Type B pancreatic cell (in vitro differentiated cells): ENCODE data around the gene PIAS3. TPM values are rescaled to one million over a fixed set of nuclear protein-coding genes. Genes with fewer than 3 reads are reported as not detected.

Source experiments
- DNase-seq: peaks from one replicate; pipeline ENCODE4 v3.0.0; 2021; ENCODE audit warnings: mixed read lengths; ENCODE audit not compliant: unreplicated experiment; ENCODE audit errors: extremely low spot score
- H3K27ac Mint-ChIP-seq: 2 replicates; pipeline ENCODE4 v1.8.0; 2021; ENCODE audit warnings: mild to moderate bottlenecking, mixed read lengths
- H3K27me3 Mint-ChIP-seq: 2 replicates; pipeline ENCODE4 v1.8.0; 2021; ENCODE audit warnings: mixed read lengths
- H3K36me3 Mint-ChIP-seq: 2 replicates; pipeline ENCODE4 v1.8.0; 2021; ENCODE audit warnings: mixed read lengths
- H3K4me1 Mint-ChIP-seq: one replicate; pipeline ENCODE4 v1.8.0; 2021; ENCODE audit warnings: mixed read lengths; ENCODE audit not compliant: unreplicated experiment
- H3K4me3 Mint-ChIP-seq: 2 replicates; pipeline ENCODE4 v1.8.0; 2021; ENCODE audit warnings: mild to moderate bottlenecking, mixed read lengths
- H3K9me3 Mint-ChIP-seq: 2 replicates; pipeline ENCODE4 v1.8.0; 2021; ENCODE audit warnings: mixed read lengths
- CTCF ChIP-seq: fragments of 200-600 bp; sonication (generic); conservative IDR thresholded peaks from 2 replicates; pipeline ENCODE4 v1.5.0; 2021; ENCODE audit warnings: antibody characterized with exemption, mild to moderate bottlenecking
- total RNA-seq: library from RNA; stranded (reverse); gene quantifications from 2 replicates; pipeline ENCODE4 v1.2.1, GENCODE V29; 2021; ENCODE audit warnings: low replicate concordance

PIAS3 gene
- total RNA-seq, 1 donor from 2014 or later = 40.0 TPM

GRCh38 chr1:145891143-145891542, 32.3 kb upstream of the PIAS3 start:
- Mint-ChIP-seq H3K9me3 (no peaks in the 10 kb centered on the region), H3K27me3 (peaks cover 11% of the 10 kb centered on the region), H3K4me3 (no peak overlapping the region), H3K36me3 (no peaks in the 10 kb centered on the region), H3K4me1 (peaks cover 19% of the 10 kb centered on the region), H3K27ac (no peak overlapping the region)
- no peak for TF ChIP-seq CTCF
- DNase-seq = no peak

GRCh38 chr1:145889722-145890121, 30.8 kb upstream of the PIAS3 start:
- DNase-seq = no peak
- H3K9me3 Mint-ChIP-seq = no peaks in the 10 kb centered on the region
- H3K27ac Mint-ChIP-seq = no peak overlapping the region
- no peak for TF ChIP-seq CTCF
- H3K36me3 Mint-ChIP-seq = no peaks in the 10 kb centered on the region
- H3K4me3 Mint-ChIP-seq = no peak overlapping the region
- peaks cover 19% of the 10 kb centered on the region for H3K4me1 Mint-ChIP-seq
- H3K27me3 Mint-ChIP-seq = peaks cover 20% of the 10 kb centered on the region

- no peaks in the 10 kb centered on the region for H3K36me3 Mint-ChIP-seq
- no peaks in the 10 kb centered on the region for H3K9me3 Mint-ChIP-seq
- H3K27ac Mint-ChIP-seq = no peak overlapping the region
- peaks cover 38% of the 10 kb centered on the region for H3K27me3 Mint-ChIP-seq
- peak overlapping the region; percentile 40 for H3K4me3 Mint-ChIP-seq
- no peak for DNase-seq
- no peak for TF ChIP-seq CTCF
- peaks cover 19% of the 10 kb centered on the region for H3K4me1 Mint-ChIP-seq
These were observed 28.8 kb upstream of the PIAS3 start for GRCh38 chr1:145887631-145888030.

- Mint-ChIP-seq H3K27me3 (peaks cover 38% of the 10 kb centered on the region), H3K36me3 (no peaks in the 10 kb centered on the region), H3K27ac (no peak overlapping the region), H3K4me1 (peaks cover 13% of the 10 kb centered on the region), H3K9me3 (no peaks in the 10 kb centered on the region), H3K4me3 (peak overlapping the region; percentile 83)
- no peak for DNase-seq
- TF ChIP-seq CTCF = no peak
These were observed 27.9 kb upstream of the PIAS3 start for GRCh38 chr1:145886816-145887215.

- H3K9me3 Mint-ChIP-seq = no peaks in the 10 kb centered on the region
These were observed 27.5 kb upstream of the PIAS3 start for GRCh38 chr1:145886390-145886789.

More at GRCh38 chr1:145886390-145886789, 27.5 kb upstream of the PIAS3 start:
- no peak for DNase-seq
- H3K4me1 Mint-ChIP-seq = peaks cover 11% of the 10 kb centered on the region
- no peaks in the 10 kb centered on the region for H3K36me3 Mint-ChIP-seq
- H3K27me3 Mint-ChIP-seq = peaks cover 38% of the 10 kb centered on the region
- peak overlapping the region; percentile 86 for H3K4me3 Mint-ChIP-seq
- no peak overlapping the region for H3K27ac Mint-ChIP-seq
- no peak for TF ChIP-seq CTCF
